ENCODE measurements around the gene PSMA8.

DNA sequence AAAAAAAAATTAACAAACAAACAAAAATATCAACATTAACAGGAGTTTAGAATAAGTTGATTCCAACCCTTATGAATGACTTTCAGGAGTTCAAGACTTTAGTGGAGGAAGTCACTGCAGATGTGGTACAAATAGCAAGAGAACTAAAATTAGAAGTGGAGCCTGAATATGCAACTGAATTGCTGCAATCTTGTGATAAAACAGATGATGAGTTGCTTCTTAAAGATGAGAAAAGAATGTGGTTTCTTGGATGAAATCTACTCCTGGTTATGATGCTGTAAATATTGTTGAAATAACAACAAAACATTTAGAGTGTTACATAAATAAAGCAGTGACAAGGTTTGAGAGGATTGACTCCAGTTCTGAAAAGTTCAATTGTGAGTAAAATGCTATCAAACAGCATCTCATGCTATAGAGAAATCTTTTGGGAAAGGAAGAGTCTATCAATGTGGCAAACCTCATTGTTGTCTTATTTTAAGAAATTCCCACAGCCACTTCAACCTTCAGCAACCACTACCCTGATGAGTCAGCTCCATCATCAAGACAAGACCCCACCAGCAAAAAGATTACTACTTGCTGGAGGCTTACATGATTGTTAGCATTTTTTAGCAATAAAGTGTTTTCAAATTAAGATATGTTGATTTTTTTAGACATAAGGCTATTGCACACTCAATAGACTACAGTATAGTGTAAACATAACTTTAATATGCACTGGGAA, 49.9 kb downstream of the PSMA8 start:
- TF ChIP-seq, protein P1, sequence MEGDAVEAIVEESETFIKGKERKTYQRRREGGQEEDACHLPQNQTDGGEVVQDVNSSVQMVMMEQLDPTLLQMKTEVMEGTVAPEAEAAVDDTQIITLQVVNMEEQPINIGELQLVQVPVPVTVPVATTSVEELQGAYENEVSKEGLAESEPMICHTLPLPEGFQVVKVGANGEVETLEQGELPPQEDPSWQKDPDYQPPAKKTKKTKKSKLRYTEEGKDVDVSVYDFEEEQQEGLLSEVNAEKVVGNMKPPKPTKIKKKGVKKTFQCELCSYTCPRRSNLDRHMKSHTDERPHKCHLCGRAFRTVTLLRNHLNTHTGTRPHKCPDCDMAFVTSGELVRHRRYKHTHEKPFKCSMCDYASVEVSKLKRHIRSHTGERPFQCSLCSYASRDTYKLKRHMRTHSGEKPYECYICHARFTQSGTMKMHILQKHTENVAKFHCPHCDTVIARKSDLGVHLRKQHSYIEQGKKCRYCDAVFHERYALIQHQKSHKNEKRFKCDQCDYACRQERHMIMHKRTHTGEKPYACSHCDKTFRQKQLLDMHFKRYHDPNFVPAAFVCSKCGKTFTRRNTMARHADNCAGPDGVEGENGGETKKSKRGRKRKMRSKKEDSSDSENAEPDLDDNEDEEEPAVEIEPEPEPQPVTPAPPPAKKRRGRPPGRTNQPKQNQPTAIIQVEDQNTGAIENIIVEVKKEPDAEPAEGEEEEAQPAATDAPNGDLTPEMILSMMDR (IDR thresholded peaks at IDR 0.05) = no peak
- TF ChIP-seq, protein P2, sequence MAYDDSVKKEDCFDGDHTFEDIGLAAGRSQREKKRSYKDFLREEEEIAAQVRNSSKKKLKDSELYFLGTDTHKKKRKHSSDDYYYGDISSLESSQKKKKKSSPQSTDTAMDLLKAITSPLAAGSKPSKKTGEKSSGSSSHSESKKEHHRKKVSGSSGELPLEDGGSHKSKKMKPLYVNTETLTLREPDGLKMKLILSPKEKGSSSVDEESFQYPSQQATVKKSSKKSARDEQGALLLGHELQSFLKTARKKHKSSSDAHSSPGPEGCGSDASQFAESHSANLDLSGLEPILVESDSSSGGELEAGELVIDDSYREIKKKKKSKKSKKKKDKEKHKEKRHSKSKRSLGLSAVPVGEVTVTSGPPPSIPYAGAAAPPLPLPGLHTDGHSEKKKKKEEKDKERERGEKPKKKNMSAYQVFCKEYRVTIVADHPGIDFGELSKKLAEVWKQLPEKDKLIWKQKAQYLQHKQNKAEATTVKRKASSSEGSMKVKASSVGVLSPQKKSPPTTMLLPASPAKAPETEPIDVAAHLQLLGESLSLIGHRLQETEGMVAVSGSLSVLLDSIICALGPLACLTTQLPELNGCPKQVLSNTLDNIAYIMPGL (CRISPR knock-in tag; IDR thresholded peaks at IDR 0.05) = no peak
- no peak for TF ChIP-seq SMAD4 (CRISPR knock-in tag; IDR thresholded peaks at IDR 0.05)
- TF ChIP-seq, protein P3, sequence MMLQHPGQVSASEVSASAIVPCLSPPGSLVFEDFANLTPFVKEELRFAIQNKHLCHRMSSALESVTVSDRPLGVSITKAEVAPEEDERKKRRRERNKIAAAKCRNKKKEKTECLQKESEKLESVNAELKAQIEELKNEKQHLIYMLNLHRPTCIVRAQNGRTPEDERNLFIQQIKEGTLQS (CRISPR knock-in tag; conservative IDR thresholded peaks at IDR 0.05) = no peak
- no peak for TF ChIP-seq CREB1 (CRISPR knock-in tag; IDR thresholded peaks at IDR 0.05)
- no peak for TF ChIP-seq RELA (CRISPR knock-in tag; IDR thresholded peaks at IDR 0.05; ENCODE audit: borderline replicate concordance)
- no peak for TF ChIP-seq SP1 (CRISPR knock-in tag; conservative IDR thresholded peaks at IDR 0.05)
